HG02970 (cell line): ENCODE results near the gene SLC66A2.
"Not testable (repeated sequence)": the region's sequence is repeated elsewhere in the genome, so short reads cannot be mapped to it uniquely, and the experiment has no call there.

Experiments
- ATAC-seq: cut with Tn5 transposase; IDR thresholded peaks from one replicate; pipeline ENCODE4 v1.9.1; 2021; ENCODE audit warnings: mild to moderate bottlenecking, moderate library complexity, moderate number of reproducible peaks; ENCODE audit not compliant: unreplicated experiment, low FRiP score

Gene SLC66A2

DNA sequence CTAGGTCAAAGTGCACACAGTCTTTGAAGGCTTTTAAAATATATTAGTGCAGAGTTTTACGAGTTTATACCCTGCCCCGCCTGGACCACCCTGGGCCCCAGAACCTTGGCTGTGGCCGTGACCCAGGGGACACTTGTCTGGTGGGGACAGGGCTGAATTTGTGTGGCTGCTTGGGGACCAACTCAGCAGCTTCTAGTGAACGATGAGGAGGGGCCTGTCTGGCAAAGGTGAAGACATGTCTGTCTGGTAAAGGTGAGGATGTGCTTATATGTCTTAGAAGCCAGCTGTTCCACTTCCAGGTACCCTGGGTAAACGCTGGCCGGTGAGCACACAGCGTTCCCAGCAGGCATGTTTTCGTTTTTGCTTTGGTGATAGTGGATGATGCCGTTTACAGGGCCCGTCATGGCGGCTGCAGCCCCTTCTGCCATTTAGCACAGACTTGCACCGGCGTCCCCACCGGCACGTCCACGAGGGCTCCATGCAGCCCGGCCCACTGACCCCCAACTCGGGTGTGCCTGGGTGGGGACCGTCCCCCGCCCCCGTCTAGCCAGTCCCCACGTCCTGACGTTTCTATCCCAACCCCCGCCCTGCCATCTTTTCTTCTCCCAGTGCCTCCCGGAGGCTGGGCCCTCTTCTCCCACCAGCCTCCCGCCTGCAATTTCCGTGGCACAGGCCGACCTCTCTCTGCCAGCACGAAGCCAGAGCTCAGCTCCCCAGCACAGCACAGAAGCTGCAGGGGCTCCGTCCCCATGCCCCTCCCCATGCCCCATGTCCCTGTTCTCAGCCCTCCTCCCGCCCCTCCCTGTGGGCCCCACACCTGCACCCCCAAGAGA, 67.8 kb downstream of the SLC66A2 start:
- ATAC-seq = no peak

- ATAC-seq = no peak
These were observed 68.8 kb downstream of the SLC66A2 start for GRCh38 chr18:79882522-79883241.

DNA sequence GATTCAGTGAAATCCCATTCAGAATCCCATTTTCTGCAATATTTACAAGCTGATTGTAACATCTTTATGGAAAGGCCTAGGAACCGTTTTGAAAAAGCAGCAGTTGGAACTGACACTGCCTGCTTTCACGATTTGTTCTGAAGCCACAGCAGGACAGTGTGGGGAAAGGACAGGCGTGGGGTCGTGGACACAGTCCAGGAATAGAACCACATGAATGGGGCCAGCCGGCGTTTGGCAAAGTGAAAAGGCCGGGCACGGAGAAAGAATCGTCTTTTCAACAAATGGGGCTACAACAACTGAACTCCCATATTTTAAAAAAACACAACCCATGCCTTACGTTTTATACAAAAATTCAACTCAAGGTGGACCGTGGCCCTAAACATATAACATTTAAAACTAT, 69.8 kb downstream of the SLC66A2 start:
- ATAC-seq = no peak

GRCh38 chr18:79879566-79879965, 71.9 kb downstream of the SLC66A2 start:
- no peak for ATAC-seq

DNA sequence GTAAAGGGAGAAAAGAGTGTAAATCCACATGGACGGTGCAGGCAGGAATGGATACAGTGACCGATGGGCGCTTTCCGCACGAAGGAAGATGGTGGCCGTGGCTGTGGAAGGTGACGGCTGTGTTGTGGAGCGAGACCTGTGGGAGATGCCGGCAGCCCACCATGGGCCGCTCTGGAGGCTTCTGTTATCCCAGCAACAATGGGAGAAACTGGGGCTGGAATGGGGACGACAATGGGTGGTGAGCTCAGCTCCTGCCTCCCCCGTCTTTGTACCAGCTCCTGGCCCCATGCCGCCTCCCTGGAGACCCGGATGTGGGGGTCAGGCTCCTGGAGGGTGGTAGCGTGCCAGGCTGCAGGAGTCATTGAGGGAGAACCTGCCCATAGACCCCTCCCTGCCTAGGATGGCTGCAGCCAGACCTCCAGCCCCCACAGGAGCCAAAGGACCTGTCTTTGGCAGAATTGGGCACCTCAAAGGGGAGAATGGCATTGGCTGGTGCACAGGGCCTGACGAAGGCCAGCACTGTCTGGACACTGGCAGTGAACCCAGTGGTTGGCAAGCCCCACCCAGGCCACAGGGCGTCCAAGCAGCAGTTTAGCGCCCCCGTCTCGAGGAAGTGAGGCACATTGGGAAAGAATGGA, 72.6 kb downstream of the SLC66A2 start:
- no peak for ATAC-seq

DNA sequence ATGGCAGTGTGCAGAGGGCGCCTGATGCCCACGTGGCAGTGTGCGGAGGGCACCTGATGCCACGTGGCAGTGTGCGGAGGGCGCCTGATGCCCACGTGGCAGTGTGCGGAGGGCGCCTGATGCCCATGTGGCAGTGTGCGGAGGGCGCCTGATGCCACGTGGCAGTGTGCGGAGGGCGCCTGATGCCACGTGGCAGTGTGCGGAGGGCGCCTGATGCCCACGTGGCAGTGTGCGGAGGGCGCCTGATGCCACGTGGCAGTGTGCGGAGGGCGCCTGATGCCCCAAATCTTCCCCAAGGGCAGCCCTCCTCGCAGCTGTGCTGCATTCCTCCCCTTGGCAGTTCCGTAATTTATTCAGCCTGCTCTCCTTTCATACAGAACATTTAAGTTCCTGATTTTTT, 73.2 kb downstream of the SLC66A2 start:
- ATAC-seq = not testable (repeated sequence)

GRCh38 chr18:79877163-79878091, 74.0 kb downstream of the SLC66A2 start:
- no peak for ATAC-seq

- no peak for ATAC-seq
These were observed 75.0 kb downstream of the SLC66A2 start for GRCh38 chr18:79876497-79876896.

GRCh38 chr18:79875931-79876461, 75.5 kb downstream of the SLC66A2 start:
- ATAC-seq = no peak

- ATAC-seq = no peak
These were observed 75.9 kb downstream of the SLC66A2 start for GRCh38 chr18:79875531-79875919.

GRCh38 chr18:79874553-79875530, 76.6 kb downstream of the SLC66A2 start:
- ATAC-seq = no peak

GRCh38 chr18:79873449-79874110, 77.9 kb downstream of the SLC66A2 start:
- ATAC-seq = no peak

DNA sequence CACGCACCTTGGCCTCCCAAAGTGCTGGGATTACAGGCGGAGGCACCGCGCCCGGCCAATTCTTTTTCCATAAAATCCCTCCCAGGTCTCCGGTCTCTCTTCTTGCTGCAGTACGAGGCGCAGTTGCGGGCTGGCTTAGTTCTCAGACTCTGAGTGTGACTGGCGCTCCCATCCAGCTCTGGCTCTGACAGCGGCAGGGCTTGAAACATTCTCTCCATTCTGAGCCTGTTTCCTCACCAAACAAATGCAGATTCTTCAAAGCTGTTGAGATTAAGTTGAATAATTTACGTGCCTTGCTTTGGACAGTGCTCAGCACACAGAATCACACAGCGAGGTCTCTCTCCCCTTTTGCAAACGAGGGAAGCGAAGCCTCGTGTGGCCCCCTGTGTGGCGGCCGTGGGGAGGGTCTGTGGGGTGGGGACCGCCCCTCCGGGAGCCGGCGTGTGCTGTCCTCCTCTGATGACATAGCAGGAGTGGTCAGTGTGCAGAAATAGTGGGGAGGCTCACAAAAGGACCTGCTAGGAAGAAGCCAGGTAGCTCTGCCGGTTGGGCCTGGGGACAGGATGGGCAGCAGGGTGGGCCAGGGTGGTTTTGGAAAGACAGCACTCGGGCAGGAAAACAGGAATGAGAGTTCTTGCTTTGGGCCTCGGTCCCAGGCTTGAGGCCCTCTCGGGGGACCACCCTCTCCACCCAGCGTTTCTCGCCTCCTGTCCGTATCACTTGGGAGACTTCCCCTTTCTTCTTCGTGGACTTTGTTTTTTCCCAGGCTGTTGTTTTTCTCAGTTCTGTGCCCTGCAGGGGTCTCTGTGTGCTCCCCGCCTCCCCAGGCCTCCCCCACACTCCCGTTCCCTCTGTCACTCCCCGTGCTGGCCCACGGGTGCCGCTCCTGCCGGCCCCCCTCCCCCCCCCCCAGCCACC, 78.7 kb downstream of the SLC66A2 start:
- ATAC-seq = no peak

GRCh38 chr18:79871481-79872091, 79.9 kb downstream of the SLC66A2 start:
- ATAC-seq = no peak

GRCh38 chr18:79871026-79871390, 80.4 kb downstream of the SLC66A2 start:
- ATAC-seq = no peak

GRCh38 chr18:79870301-79871025, 81.0 kb downstream of the SLC66A2 start:
- ATAC-seq = no peak
